G401 (cell line): ENCODE data around the gene ATP5ME. TPM values are rescaled to one million over a fixed set of nuclear protein-coding genes. Genes with fewer than 3 reads are reported as not detected.
"Not testable (repeated sequence)": the region's sequence is repeated elsewhere in the genome, so short reads cannot be mapped to it uniquely, and the experiment has no call there.

Source experiments
- DNase-seq: peaks from one replicate; pipeline ENCODE4 v3.0.0-alpha.2; 2015; ENCODE audit warnings: low spot score
- in situ Hi-C: cut with HindIII; loops from 2 replicates; pipeline ENCODE4 v1.10.0; 2016; ENCODE audit warnings: low sequenced_read_pairs, mixed read lengths
- total RNA-seq: library from RNA; depleted of rRNA; stranded (reverse); fragments of >200 nt; shearing (Covaris generic); gene quantifications from 2 replicates; pipeline ENCODE4 v1.2.3, GENCODE V29; 2014

The ATP5ME gene
- total RNA-seq, 1 experiment from 2014 or later: 245 TPM

DNA sequence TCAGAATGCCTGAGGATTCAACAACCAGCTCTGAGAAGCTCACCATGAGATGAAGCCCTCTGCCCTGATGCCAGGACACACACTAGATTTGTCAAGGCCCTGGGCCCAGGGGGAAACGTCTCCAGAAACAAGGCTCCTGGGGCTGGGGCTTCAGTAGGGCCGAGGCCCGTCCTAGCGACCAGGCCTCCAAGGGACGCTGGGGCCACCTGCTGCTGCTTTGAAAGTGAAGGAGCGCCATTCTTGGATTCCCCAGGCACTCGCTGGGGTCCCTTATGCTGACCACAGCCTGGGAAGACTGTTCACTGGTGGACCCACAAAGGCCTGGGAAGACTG lies 24.8 kb downstream of the ATP5ME start:
- in situ Hi-C loops: no loop called here
- no peak for DNase-seq

DNA sequence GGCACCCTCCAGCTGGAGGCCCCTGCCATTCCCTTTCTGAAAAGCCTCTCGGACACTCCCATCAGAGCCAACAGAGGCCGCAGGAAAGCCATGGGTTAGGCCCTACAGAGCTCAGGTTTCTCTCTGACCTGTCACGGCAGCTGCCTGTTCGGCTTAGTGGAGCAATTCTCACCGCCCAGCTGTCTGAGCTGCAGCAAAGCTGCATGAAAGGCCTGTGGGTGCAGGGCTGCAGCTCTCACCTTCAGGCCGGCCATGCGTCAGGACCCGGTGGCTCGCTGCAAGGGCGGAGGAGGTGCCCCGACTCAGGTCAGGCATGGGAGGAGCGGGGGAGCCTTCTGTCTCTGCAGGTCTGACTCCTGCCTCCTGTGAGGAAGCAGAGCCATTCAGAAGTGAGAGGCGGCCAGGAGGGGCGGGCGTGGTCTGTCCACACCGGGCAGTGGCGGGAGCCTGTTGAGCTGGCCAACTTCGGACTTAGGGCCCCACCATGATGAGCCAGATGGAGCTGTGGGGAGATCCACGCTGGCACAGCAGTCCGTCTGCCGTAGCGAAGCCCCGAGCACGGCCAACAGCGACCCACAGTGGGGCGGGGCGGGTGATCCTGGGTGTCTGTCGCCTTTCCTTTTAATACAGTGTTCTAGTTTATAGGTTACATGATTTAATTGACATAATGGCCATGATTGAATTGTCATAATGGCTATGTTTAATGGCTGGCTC lies 25.3 kb downstream of the ATP5ME start:
- no peak for DNase-seq
- in situ Hi-C loops: no loop called here

DNA sequence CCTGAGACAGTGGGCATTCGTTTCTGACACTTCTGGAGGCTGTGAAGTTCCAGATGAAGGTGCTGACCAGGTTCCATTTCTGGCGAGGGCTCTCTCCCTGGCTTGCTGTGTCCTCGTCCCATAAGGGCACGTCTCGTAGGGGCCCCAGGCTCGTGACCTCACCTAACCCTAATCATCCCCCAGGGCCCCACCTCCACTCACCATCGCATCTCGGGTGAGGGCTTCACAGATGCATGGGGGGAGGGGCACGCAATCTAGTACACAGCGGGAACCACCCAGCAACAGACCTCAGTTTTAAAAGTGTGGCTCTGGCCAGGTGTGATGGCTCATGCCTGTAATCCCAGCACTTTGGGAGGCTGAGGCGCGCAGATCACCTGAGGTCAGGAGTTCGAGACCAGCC lies 26.6 kb downstream of the ATP5ME start:
- in situ Hi-C loops: no loop called here
- DNase-seq: no peak

DNA sequence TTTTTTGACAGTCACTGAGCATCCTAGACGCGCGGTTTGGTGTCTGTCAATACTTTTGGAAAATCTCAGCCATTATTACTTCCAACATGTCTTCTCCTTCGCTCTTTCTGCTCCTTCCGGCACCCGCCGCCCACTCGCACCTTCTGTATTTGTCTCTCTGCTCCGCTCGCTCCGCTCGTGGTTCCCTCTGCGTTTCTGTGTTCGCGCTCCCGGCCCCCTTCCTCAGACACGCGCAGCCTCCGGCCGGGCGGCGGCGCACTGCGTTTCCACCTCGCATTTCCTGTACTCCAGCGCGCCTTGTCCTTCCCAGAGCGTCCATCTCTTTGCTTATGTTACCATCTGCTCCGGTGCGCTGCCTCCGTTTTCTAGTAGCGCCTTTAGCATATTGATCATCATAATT lies 27.6 kb downstream of the ATP5ME start:
- in situ Hi-C loops: no loop called here
- DNase-seq: no peak

DNA sequence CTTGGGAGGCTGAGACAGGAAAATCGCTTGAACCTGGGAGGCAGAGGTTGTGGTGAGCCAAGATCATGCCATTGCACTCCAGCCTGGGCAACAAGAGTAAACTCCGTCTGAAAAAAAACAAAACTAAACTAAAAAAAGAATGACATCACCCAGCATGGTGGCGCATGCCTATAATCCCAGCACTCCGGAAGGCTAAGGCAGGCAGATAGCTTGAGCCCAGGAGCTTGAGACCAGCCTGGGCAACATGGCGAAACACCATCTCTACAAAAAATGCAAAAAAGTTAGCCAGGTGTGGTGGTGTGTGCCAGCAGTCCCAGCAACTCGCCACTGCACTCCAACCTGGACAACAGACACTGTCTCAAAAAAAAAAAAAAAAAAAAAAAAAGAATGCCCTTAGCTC lies 31.7 kb downstream of the ATP5ME start:
- in situ Hi-C loops: not testable (repeated sequence)

DNA sequence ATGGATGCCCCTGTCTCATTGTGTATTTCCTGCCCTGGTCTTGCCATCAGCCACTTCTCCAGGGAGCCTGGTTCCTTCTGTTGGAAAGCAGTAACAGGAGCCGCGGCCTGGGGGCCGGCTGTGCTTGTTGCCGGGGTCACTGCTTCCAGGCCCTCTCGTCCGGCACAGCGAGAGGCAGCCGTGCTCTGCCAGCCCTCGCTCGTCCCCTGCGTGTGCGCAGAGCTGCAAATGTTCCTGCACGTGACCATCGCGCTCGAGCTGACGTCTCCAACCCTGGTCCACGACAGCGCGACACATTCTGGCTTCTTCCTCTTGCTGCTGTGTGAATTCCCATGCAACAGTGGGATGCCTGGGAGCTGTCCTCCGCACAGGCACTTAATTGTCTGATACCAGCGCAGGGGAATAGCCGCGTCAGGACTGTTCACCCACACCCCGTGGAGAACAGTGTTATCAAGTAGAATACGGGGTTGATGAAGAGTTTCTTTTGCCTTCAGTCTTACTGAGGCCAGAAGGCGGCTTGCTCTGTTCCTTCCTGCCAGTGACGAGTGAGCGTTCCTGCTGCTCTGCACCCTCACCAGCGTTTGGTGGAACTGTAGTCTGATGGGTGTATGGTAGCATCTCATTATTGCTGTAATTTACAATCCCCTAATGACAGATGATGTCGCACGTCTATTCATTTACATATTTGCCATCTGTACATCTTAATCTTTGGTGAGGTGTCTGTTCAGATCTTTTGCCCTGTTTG lies 36.4 kb downstream of the ATP5ME start:
- peak; percentile 84 for DNase-seq
- in situ Hi-C loops: no loop called here

More for the DNA sequence above, 31.7 kb downstream of the ATP5ME start:
- not testable (repeated sequence) for DNase-seq

DNA sequence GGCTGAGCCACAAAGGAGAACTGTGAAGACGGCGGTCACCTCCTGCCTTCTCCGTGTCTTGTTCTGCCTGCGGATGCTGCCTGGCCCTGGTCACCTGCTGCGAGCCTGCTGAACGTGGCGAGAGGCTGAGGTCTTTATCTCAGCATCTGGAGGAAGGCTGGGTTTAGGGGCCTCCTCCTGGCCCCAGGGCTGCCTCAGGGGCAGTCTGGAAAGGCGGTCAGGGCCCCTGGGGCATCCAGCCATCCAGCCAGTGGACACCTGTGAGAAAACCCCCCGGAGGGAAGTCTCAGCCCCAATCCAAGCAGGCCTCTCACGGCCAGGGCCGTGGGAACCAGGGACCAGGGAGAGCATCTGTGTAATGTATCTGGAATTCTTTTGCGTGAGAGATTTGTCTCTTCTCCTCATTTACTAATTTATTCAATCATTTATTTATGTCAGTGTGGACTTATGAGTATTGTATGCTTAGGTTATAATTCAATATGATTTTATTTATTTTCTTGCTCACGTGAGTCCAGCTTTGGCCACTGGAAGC lies 37.4 kb downstream of the ATP5ME start:
- no peak for DNase-seq
- in situ Hi-C loops: no loop called here

DNA sequence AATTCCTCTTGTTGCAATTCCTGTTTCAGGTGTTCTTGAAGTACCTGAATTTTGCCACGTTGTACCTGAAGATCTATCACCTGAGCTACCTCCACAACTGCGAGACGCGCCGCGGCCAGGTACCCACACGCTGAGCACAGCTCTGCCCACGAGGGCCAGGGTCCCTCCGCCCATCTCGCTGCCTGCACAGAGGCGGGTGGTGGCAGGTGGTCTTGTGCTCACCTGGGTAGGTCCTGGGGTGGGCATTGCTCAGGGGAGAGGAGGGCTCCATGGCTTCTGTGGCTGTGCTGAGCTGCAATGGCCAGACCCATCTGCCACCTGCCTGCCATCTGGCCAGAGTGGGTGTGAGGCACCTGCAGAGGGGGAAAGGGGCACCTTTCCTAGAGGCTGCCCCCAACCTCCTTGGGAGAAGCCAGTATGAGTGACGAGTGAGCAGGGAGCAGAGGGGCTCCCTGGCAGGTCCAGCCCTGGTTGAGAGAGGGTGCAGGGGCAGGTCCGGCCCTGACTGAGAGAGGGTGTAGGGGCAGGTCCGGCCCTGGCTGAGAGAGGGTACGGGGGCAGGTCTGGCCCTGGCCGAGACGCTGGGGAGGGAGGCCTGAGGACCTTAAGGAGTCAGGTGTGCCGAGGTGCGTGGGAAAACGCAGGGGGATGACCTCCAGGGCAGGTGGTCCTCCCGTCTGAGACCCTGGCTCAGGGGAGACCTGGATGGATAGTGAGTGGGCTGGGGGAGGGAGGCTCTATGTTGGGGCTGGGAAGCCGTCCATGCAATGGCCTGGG lies 38.0 kb downstream of the ATP5ME start:
- DNase-seq: no peak
- in situ Hi-C loops: no loop called here

DNA sequence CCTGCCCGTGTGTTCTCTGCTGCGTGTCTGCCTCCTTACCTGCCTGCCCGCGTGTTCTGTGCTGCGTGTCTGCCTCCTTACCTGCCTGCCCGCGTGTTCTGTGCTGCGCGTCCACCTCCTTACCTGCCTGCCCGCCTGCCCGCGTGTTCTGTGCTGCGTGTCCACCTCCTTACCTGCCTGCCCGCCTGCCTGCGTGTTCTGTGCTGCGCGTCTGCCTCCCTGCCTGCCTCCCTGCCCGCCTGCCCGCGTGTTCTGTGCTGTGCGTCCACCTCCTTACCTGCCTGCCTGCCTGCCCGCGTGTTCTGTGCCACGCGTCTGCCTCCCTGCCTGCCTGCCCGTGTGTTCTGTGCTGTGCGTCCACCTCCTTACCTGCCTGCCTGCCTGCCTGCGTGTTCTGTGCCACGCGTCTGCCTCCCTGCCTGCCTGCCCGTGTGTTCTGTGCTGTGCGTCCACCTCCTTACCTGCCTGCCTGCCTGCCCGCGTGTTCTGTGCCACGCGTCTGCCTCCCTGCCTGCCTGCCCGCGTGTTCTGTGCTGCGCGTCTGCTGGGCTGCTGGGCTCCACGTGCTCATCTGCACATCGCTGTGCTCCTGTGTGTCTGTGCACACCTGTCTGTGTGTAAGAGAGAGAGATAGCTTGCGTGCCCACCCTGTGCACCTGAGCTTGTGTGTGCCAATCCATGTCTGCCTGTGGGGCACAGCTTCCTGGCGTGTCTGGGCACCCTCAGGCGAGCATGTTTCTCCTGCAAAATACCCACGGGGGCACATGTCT lies 38.8 kb downstream of the ATP5ME start:
- in situ Hi-C loops, DNase-seq: not testable (repeated sequence)

DNA sequence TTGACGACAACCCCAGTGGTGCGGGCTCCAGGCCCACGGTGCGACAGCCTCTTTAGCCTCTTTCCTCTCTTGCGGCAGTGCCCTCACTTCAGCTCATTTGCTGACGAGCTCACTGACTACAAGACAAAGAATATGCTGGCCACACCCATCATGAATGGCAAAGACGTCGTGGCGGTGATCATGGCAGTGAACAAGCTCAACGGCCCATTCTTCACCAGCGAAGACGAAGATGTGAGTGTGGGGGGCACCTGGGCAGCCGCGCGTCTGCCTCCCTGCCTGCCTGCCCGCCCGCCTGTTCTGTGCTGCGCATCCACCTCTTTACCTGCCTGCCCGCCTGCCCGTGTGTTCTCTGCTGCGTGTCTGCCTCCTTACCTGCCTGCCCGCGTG lies 39.5 kb downstream of the ATP5ME start:
- in situ Hi-C loops: no loop called here
- DNase-seq: no peak

DNA sequence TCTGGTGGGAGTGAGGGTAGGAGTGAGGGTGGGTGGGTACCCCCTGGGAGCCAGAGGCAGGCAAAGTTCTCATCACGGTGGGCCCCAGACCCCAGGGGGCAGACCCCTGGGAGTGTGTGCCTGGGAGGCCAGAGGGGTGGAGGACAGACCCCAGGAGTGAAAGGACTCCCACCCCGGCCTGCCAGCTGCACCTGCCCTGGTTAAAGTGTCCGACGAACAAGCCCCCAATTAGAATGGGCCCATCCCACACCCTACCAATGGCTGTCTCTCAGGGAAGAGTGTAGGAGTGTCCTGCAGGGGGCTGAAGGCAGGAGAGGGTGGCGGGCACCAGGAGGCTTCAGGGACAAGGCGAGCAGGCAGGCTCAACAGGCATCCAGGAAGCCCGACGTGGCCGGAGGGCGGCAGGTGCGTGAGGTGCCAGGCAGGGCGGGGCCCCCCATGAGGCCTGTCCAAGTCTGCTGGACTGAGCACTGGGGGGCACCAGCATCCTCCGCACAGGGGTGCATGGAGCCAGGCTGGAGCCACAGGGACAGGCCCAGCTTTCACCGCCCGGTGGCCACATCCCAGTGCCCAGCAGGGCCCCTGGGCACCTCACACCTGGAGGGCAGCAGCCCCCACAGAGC lies 40.0 kb downstream of the ATP5ME start:
- no peak for DNase-seq

DNA sequence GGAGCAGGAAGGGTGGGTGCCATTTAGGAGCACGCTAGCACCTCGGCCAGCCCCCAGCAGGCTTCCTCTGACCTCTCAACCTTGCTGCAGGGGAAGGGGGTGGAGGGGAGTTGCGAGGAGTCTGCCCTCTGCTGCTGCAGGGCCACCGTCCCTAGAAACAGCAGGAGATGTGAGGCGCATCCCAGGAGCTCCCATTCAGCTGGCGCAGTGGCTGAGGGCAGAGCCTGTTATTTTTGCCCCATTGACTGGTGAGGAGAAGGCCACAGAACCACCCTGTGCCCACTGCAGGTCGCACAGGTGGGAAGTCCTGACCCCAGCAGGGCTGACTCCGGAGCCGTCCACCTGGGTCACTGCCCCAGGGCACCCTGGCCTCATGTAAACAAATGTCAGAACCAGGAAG lies 40.7 kb downstream of the ATP5ME start:
- no peak for DNase-seq
- in situ Hi-C loops: no loop called here

More for the DNA sequence above, 40.0 kb downstream of the ATP5ME start:
- in situ Hi-C loops: no loop called here

DNA sequence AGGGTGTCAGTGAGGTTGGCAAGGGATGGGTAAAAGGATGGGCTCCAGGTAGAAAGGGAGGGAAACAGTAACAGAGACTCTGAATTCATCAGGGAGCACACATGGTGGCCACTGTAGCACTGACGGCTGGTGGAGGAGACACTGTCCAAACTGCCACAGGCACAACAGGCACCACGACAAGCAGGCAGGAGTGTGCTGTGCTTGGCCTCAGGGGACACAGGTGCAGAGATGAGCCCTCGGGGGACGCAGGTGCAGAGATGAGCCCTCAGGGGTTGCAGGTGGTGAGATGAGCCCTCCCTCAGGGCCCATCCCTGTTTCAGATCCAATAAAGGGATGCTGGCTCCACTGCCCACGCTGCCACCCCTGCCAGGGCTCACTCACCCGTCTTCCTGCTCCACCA lies 41.1 kb downstream of the ATP5ME start:
- in situ Hi-C loops: no loop called here
- no peak for DNase-seq

DNA sequence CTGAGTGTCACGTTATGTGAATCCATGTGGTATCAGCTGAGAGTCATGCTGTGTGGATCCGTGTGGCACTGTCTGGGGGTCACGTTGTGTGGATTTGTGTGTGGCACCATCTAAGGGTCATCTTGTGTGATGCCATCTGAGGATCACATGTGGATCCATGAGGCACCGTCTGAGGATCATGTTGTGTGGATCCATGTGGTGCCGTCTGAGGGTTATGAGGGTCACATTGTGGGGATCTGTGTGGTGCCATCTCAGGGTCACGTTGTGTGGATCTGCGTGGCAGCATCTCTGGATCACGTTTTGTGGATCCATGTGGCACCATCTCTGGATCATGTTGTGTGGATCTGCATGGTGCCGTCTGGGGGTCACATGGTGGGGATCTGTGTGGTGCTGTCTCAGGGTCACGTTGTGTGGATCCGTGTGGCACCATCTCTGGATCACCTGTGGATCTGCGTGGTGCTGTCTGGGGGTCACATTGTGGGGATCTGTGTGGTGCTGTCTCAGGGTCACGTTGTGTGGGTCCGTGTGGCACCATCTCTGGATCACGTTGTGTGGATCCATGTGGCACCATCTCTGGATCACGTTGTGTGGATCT lies 41.8 kb downstream of the ATP5ME start:
- in situ Hi-C loops: no loop called here
- no peak for DNase-seq

DNA sequence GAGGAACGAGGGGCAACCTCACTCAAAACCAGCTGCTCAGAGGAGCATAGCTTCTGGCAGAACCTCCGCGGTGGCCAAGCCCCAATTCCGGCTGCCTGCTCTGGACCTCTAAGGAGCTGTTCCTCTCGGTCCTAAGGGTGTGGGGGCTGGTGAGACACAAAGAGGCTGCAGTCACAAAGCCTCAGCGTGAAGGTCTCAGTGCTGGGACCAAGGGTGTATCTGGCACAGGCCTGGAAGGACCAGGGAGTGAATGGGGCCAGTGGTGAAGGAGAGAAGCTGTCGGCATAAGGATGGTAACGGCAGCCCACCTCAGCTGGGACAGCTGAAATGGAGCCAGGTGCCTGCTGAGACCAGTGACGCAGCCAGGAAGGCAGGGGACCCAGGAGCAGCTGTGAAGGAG lies 43.4 kb downstream of the ATP5ME start:
- in situ Hi-C loops: no loop called here
- DNase-seq: no peak

DNA sequence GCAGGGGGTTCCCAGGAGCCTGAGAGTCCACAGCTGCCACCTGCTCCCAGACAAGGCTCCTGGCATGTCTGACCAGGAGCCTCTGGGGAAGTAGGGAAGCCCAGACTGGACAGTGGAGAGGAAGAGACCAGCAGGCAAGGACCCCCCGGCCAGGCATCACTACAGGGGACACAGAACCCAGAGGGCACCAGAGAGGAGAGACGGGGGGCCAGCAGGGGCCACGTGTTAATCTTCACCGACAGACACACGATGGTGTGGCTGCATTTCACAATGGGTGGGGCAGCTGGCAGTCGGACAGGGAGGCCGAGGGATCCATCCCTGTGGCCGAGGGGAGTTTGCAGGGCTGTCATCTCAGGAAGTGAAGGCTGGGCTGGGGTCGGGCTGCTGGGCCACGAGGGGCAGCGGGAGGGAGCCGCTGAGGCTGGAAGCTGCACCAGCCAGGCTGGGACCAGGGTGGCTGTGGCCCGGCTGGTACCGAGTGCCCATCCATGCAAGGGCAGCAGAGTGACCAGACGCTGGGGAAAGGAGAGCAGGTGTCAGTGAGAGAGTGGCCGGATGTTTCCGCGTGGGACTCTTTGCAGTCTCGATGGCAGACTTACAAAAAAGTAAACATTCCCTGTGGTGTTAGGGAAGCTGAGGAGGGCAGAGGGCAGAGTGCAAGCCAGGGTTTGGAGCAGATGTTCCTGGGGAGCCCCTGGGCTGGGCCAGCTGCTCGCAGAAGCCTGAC lies 44.0 kb downstream of the ATP5ME start:
- in situ Hi-C loops: no loop called here
- DNase-seq: no peak

DNA sequence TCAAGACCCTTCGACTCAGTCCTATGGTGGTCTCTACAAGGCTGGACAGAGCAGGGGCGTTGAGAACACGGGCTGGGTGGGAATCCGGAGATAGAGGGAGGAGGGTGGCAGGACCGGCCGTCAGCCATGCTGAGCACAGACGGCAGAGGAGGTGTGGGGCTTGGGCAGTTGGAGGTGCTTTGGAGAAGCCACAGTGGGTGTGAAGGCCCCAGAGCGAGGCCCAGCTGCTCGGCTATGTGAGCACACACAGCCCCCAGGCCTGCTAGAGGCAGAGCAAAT lies 44.5 kb downstream of the ATP5ME start:
- DNase-seq: no peak
- in situ Hi-C loops: no loop called here
